SW 1271 (cell line): ENCODE results near the gene CCDC178.
"Not testable (repeated sequence)": the region's sequence is repeated elsewhere in the genome, so short reads cannot be mapped to it uniquely, and the experiment has no call there.

ENCODE experiments used
- DNase-seq, 2 experiments: peaks; one replicate each; lab custom pipeline; 2025; lab: John Stamatoyannopoulos, UW

The CCDC178 gene

GRCh38 chr18:33231474-33232317 is 208.8 kb downstream of the CCDC178 start:
- DNase-seq, result peak; percentile 15 to 69

GRCh38 chr18:33212363-33212762 is 228.2 kb downstream of the CCDC178 start:
- DNase-seq, result no peak

- DNase-seq, result peak; percentile 3 to 50
Measured at GRCh38 chr18:33210575-33211189, 229.8 kb downstream of the CCDC178 start.

- DNase-seq, result no peak
Measured at GRCh38 chr18:33205777-33206176, 234.7 kb downstream of the CCDC178 start.

- DNase-seq, result peak in 1 of 2 experiments; percentile 37
Measured at GRCh38 chr18:33201509-33201926, 239.0 kb downstream of the CCDC178 start.

GRCh38 chr18:33195795-33196194 is 244.7 kb downstream of the CCDC178 start:
- no peak for DNase-seq

- no peak for DNase-seq
Measured at GRCh38 chr18:33194793-33195192, 245.7 kb downstream of the CCDC178 start.

GRCh38 chr18:33184958-33185357 is 255.6 kb downstream of the CCDC178 start:
- DNase-seq, result no peak

- no peak for DNase-seq
Measured at GRCh38 chr18:33184175-33184574, 256.3 kb downstream of the CCDC178 start.

GRCh38 chr18:33183136-33183535 is 257.4 kb downstream of the CCDC178 start:
- DNase-seq, result no peak

- DNase-seq, result no peak
Measured at GRCh38 chr18:33181016-33181415, 259.5 kb downstream of the CCDC178 start.

GRCh38 chr18:33169218-33169617 is 271.3 kb downstream of the CCDC178 start:
- DNase-seq, result no peak

GRCh38 chr18:33164121-33164520 is 276.4 kb downstream of the CCDC178 start:
- not testable (repeated sequence) for DNase-seq

GRCh38 chr18:33161131-33161530 is 279.4 kb downstream of the CCDC178 start:
- no peak for DNase-seq

- no peak for DNase-seq
Measured at GRCh38 chr18:33159151-33159550, 281.4 kb downstream of the CCDC178 start.

- no peak for DNase-seq
Measured at GRCh38 chr18:33157893-33158292, 282.6 kb downstream of the CCDC178 start.

- no peak for DNase-seq
Measured at GRCh38 chr18:33156906-33157470, 283.5 kb downstream of the CCDC178 start.

- no peak for DNase-seq
Measured at GRCh38 chr18:33154049-33154448, 286.5 kb downstream of the CCDC178 start.

GRCh38 chr18:33152376-33152775 is 288.1 kb downstream of the CCDC178 start:
- DNase-seq, result no peak

GRCh38 chr18:33147811-33148210 is 292.7 kb downstream of the CCDC178 start:
- DNase-seq, result not testable (repeated sequence)

- DNase-seq, result no peak
Measured at GRCh38 chr18:33146014-33146413, 294.5 kb downstream of the CCDC178 start.

GRCh38 chr18:33135951-33136660 is 304.4 kb downstream of the CCDC178 start:
- DNase-seq, result no peak
